ENCODE results near the gene DUT. TPM values are rescaled to one million over a fixed set of nuclear protein-coding genes. Genes with fewer than 3 reads are reported as not detected.

DUT gene
- total RNA-seq, 2 experiments from 2014 or later = 137 to 329 TPM

DNA sequence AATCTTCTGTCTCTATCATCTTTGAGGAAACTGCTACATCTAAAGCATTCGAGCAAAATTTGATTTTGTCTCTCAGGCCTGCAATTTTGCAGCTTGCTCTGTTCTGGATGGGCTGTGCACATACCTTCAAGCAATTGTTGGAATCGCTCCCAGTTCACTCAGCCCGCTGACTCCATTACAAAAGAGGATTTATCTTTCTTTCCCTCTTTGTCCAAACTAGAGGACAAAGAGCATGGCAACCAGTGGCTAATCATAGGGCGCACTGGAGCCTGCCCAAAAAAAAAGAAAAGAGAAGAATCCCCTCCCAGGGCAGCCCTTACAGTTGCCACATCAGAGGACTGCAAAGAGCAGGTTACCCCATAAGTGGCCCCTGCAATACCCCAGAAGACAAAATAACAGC, 49.0 kb upstream of the DUT start:
- H3K4me3 ChIP-seq (ENCODE audit: low read depth, low read length, poor library complexity, severe bottlenecking) = no peak overlapping the region
- no peaks in the 10 kb centered on the region for H4K20me1 ChIP-seq (ENCODE audit: insufficient read depth, low read length)
- ChIA-PET CTCF (ENCODE audit: unreplicated experiment) (no interaction called here), POLR2A (no interaction called here)
- no peak for DNase-seq (ENCODE audit: low spot score)
- no TSS peak for BruUV-seq (replicated peaks)
- intact Hi-C loops (cut with micrococcal nuclease; ENCODE audit: unreplicated experiment) = loop anchor here (10.0 kb wide), 1 partner anchor 1087 kb away; no protein-coding TSS in a partner anchor
- no peaks in the 10 kb centered on the region for H3K9me2 ChIP-seq (ENCODE audit: insufficient read depth, low read length)
- no peak overlapping the region for H3K27ac ChIP-seq (ENCODE audit: low read depth, low read length, poor library complexity, severe bottlenecking)
- H3K9me3 ChIP-seq (ENCODE audit: low read length) = no peaks in the 10 kb centered on the region
- peaks cover 4% of the 10 kb centered on the region for H3K4me1 ChIP-seq (ENCODE audit: insufficient read depth, low read length, poor library complexity, severe bottlenecking)
- no peaks in the 10 kb centered on the region for H3K79me2 ChIP-seq (ENCODE audit: insufficient read depth, low read depth, low read length)
- H2AFZ ChIP-seq (ENCODE audit: low read length) = no peak overlapping the region
- H3K36me3 ChIP-seq (ENCODE audit: insufficient read depth, low read length) = no peaks in the 10 kb centered on the region
- TF ChIP-seq, protein P1, sequence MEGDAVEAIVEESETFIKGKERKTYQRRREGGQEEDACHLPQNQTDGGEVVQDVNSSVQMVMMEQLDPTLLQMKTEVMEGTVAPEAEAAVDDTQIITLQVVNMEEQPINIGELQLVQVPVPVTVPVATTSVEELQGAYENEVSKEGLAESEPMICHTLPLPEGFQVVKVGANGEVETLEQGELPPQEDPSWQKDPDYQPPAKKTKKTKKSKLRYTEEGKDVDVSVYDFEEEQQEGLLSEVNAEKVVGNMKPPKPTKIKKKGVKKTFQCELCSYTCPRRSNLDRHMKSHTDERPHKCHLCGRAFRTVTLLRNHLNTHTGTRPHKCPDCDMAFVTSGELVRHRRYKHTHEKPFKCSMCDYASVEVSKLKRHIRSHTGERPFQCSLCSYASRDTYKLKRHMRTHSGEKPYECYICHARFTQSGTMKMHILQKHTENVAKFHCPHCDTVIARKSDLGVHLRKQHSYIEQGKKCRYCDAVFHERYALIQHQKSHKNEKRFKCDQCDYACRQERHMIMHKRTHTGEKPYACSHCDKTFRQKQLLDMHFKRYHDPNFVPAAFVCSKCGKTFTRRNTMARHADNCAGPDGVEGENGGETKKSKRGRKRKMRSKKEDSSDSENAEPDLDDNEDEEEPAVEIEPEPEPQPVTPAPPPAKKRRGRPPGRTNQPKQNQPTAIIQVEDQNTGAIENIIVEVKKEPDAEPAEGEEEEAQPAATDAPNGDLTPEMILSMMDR (conservative IDR thresholded peaks at IDR 0.05; ENCODE audit: low read length) = no peak
- no peak for TF ChIP-seq EZH2phosphoT487 (IDR thresholded peaks at IDR 0.05; ENCODE audit: borderline replicate concordance, low read depth, low read length)
- H3K4me2 ChIP-seq (ENCODE audit: low read length) = no peak overlapping the region

DNA sequence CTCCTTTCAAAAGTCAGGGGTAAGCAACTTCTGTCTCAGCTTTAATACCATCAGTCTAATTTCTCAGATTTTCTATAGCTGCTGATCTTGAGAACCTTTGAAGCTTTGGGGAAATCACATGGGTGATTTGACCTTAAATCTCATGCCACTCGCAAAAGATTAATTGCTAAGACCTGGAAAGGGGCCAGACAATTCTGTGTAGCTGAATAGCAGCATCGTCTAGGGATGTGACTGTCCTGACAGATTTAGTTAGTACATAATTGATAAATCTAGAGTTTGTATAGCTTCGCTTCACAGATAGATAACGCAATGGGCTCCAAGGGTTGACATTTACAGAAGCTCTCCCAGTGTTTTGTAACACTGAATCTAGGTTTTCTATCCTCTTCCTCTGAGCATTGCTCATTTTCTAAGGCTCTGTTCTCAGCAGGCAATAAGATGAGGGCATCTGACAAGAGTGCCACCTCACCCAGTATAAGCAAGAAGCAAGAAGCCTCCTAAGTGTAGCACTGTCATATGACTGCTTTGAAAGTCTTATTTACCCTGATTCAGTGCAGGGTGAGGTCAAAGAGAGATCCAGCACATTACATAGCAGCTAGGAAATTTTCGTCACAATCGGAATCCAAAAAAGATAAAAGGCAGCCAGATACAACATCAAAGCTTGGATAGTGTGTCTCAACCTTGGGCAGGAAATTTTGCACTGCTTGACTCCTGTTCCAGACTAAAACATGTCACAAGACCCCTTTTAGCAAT, 47.7 kb upstream of the DUT start:
- POLR2A ChIA-PET = interaction anchor here (0.5 kb wide), 1 partner anchor 11 kb away, joined by 3 read pairs; no protein-coding TSS in a partner anchor
- Histone ChIP-seq H3K4me3 (ENCODE audit: low read depth, low read length, poor library complexity, severe bottlenecking) (no peak overlapping the region), H3K27ac (ENCODE audit: low read depth, low read length, poor library complexity, severe bottlenecking) (no peak overlapping the region), H2AFZ (ENCODE audit: low read length) (no peak overlapping the region), H4K20me1 (ENCODE audit: insufficient read depth, low read length) (no peaks in the 10 kb centered on the region), H3K4me1 (ENCODE audit: insufficient read depth, low read length, poor library complexity, severe bottlenecking) (peaks cover 4% of the 10 kb centered on the region), H3K79me2 (ENCODE audit: insufficient read depth, low read depth, low read length) (no peaks in the 10 kb centered on the region), H3K4me2 (ENCODE audit: low read length) (no peak overlapping the region), H3K36me3 (ENCODE audit: insufficient read depth, low read length) (no peaks in the 10 kb centered on the region), H3K9me2 (ENCODE audit: insufficient read depth, low read length) (no peaks in the 10 kb centered on the region), H3K9me3 (ENCODE audit: low read length) (no peaks in the 10 kb centered on the region)
- BruUV-seq (replicated peaks) = no TSS peak
- TF ChIP-seq, protein P1 (conservative IDR thresholded peaks at IDR 0.05; ENCODE audit: low read length) = no peak
- no peak for TF ChIP-seq EZH2phosphoT487 (IDR thresholded peaks at IDR 0.05; ENCODE audit: borderline replicate concordance, low read depth, low read length)
- CTCF ChIA-PET (ENCODE audit: unreplicated experiment) = no interaction called here
- intact Hi-C loops (cut with micrococcal nuclease; ENCODE audit: unreplicated experiment) = loop anchor here (10.0 kb wide), 1 partner anchor 1089 kb away; no protein-coding TSS in a partner anchor
- no peak for DNase-seq (ENCODE audit: low spot score)
